HG03045 (cell line): ENCODE results near the gene CASR.

ENCODE experiments used
- ATAC-seq: cut with Tn5 transposase; IDR thresholded peaks from one replicate; pipeline ENCODE4 v1.9.1; 2021; ENCODE audit warnings: mild to moderate bottlenecking, moderate library complexity; ENCODE audit not compliant: unreplicated experiment

The CASR gene

DNA sequence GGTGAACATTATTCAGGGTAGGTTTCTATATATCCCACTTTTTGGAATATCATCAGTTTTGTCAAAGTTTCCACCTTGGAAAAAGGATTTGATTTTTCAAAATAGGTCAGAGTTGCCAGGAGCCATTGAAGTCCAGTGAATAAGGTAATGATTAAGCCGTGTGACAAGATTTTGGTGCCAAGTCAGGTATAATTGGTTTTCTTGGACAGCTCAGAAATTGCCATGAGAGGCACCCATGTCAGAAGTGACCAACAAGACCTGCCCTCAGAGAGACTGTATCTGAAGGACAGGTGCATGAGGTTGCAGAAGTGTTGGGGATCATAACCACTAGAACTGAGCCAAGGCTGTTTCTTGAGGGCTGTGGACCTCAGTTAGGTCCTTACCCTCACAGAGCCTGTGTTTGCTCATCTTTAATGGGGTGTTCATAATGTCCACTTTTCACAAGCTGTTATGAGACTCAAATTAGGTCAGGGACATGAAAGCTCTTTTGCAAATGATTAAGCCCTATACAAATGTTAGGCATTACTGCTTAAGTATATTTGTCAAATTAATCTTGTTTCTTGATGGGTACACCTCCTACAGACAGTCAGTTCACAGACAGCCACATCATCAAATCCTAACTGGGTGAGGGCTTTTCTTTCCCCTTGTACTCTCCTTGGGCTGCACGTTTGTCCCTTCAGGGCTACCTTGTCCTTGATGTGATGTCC, 32.3 kb downstream of the CASR start:
- ATAC-seq, result no peak

DNA sequence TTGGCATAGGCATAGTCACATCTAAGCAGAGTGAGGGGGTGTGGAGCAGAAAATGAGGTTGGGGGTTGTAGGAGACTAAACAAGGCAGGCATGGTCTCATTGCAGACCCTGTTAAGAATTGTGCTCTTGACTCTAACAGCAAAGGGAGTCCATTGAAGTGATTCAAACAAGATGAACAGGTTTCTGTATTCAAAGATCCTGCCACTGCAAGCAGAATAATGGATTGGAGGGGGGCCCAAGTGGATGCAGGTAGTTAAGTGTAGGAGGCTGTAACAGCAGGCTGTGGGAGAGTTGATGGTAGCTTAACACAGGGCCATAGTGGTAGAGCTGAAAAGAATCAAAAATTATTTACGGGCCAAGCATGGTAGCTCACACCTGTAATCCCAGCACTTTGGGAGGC, 34.4 kb downstream of the CASR start:
- ATAC-seq, result no peak

DNA sequence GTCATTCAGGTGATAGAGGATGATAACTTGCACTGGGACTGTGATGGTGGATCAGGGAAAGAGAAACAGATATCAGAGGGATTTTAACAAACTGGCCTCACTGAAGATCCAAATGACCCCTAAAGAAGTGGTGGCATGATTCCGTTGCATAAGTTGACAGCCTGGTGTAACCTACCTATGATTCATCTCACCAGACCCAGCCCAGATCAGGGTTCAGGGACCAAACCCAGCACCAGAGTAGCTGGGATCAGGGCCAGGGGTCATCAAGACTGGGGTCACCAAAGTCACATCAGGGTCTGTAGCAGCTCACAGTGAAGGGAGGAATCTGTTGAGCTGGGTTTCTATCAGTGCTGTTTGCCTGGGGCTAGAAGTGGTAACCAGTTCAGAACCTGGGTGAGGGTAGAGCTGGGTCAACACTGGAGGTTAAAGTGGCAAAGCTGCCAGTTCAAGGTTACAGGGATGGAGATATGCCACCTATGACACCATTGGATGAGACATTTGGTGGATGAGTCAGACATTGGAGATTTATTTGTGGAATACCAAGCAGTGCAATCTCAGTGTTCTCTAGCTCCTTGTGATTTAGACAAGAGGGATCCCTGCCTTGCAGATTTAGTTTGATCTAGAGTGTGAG, 35.9 kb downstream of the CASR start:
- no peak for ATAC-seq

DNA sequence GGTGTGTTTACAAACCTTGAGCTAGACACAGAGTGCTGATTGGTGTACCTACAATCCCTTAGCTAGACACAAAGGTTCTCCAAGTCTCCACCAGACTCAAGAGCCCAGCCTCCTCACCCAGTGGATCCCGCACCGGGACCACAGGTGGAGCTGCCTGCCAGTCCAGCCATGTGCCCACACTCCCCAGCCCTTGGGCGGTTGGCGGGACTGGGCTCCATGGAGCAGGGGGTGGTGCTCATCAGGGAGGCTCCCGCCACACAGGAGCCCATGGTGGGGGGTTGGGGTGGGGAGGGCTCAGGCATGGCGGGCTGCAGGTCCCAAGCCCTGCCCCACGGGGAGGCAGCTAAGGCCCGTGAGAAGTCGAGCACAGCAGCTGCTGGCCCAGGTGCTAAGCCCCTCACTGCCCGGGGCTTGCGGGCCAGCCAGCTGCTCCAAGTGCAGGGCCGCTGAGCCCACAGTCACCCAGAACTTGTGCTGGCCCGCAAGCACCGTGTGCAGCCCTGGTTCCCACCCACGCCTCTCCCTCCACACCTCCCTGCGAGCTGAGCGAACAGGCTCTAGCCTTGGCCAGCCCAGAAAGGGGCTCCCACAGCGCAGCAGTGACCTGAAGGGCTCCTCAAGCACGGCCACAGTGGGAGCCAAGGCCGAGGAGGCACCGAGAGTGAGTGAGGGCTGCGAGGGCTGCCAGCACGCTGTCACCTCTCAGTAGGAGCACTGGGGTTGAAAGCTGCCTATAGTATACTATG, 43.7 kb downstream of the CASR start:
- no peak for ATAC-seq

DNA sequence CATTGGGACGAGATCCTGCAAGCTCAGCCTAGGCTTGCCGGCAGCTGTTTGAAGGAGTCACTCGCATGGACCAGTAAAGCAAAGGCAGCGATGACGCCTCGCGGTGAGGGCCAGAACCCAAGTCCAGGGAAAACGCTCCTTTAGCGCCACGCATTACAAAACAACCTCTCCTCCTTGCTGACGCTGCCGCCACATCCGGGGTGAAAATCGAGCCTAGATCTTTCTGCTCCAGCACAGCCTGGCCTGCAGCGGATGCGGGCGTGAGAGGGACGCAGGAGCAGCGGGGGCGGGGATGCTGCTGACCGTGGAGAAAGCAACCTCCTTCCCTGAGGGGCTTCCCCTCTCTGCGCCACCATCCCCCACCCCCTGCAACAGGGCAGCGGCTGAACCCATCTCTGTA, 46.7 kb downstream of the CASR start:
- ATAC-seq, result no peak

DNA sequence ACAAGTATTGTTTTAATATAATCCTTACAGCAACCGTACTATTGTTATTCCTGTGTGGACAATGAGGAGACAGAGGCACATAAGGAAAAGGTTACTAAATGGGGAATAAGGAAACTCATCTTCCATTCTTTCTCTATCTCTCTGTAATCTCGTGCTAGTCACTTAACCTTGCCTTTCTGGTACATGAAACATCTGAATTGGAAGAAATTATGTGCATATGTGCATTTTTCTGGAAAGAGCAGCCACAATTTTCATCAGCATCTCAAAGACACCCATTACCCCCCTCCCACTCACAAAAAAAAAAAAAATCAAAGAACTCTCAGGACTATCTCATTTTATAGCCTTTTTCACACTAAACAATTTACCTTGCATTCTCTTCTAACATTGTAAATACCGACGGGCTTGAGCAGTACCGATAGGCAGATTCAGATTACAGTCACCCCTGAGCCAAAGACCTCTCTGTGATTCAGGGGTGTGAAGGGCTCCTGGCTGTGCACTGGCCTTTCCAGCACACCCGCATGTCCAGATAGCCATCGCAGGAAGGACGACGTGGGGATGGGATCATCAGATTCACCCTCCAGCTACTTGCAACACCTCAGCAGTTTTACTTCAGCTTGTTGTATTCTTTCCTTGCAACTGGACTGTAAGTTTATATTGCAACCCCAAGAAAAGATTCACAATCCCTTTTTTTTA, 48.1 kb downstream of the CASR start:
- no peak for ATAC-seq

DNA sequence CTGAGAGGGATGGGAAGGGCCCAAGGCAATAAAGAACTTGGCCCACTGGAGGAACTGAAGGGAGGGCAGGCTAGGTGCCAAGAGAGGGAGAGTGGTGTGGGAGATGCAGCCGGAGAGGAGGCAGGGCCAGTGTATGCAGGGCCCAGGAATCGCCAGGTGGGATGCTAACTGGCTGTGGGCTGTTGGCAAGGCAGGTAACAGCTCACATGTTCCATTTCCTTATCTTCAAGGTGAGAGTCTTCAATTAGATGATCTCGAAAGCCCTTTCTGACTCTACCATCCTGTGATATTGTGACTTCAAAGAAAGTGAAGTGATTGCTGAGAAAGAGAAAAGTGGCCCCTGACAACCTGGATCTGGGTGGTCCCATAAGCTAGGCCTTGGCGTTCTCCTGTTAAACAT, 49.0 kb downstream of the CASR start:
- no peak for ATAC-seq

DNA sequence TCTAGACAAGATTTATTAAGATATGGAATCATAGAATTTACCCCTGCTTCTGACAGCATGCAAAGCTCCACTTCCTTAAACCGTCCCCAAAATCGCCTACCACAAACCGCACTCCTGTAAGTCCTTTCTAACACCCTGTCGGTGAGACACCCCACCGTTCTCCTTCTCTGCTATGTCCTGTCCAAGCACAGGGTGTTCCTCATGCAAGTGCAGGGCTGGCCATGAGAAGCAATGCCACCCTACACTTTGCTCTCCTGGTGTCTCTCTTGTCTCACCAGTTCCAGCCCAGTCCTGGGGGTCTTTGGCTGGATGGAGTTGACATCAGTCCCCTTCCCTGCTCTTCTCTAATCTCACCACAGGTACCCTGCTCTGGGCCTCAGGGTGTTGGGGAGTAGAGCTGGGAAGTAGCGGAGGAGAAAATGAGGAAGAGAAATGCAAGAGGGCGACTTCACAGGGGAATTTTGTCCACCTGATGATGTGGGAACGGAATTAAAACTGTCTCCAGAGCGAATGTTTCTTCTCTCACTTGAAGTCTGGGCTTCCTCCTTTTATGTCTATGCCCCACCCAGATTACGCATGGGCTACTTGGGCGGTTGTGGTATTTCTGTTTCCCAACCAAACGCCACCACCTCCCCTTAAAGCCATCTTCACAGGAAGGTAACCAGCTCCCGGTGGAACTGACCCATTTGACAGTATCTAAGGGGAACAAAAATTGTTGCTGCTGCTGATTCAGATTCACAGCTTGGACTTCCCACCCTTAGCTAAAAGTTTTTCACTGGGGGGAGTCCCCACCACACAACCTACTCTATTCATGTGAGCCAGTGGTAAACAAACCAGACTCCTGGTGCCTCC, 49.9 kb downstream of the CASR start:
- peak; percentile 60 for ATAC-seq

DNA sequence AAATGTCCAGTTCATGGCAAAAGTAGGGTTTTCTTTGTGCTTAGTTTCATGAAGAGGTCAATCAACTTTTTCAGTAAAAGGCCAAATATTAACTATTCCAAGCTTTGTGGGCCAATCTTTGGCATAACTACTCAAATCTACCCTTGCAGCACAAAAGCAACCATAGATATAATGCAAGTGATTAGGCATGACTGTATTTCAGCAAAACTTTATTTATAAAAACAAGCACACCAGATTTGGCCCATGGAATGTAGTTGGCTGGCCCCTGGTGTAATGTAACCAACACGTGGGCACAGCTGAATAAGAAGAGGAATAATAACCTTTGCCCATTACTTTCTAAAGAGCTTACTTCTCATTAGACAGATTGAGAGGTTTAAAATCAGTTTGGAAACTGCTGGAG, 50.6 kb downstream of the CASR start:
- ATAC-seq, result no peak

DNA sequence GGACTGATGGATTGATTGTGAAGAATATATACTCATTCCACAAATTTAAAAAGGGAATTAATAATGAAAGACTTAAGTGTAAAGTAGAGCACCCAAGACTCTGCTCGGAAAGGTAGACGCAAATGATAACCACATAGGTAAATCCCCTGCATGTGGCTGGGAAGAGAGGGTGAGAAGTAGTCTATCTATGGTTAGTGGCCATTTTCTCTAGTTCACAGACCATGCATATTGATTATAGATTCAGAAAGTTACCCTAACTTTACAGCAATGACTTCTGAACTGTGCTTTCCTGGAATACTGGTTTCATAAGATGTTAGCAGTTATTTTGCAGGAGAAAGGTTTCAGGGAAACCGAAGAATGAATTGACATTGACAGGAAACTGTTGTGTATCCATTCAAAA, 51.7 kb downstream of the CASR start:
- no peak for ATAC-seq

DNA sequence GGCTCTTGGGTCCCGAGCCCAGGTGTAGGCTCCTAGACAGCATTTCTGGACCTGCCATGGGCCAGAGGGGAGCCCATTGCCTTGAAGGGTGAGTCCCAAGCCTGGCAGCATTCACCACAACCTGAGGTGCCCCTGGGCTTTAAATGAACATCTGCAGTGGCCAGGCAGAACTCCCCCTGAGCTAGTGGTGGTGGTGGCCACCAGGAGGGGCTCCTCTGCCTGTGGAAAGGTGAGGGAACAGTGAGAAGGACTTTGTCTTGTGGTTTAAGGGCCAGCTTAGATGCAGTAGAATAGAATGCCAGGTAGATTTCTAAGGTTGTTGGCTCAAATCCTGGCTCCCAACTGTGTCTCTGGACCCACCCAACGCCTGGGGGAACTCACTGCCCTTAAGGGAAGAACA, 55.6 kb downstream of the CASR start:
- ATAC-seq, result no peak

DNA sequence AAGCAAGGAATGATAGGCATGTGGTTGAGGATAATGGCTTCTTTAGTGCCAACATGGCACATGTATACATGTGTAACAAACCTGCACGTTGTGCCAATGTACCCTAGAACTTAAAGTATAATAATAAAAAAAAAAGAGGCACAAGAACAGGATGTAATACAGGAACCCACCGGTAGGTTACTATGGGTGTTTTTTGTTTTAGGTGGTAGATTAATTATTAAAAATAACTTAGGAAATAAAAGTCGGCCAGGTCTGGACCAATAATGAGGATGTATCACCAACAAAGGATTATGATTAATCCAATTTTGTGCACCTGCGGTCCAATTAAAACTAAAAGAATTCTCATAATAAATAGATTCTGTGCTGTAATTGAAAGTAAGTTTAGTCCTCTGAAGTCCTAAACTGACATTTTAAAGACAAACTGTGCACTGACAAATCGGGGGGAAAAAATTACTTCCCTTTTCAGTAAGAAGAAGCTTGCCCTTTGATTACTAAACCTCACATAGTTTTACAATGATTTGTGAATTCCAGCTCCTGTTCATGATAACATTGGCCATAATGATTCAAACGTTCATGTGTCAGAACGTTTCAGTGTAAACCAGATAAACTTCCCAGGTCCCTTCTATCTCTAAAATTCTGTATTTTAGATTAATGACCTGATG, 62.2 kb downstream of the CASR start:
- ATAC-seq, result no peak

DNA sequence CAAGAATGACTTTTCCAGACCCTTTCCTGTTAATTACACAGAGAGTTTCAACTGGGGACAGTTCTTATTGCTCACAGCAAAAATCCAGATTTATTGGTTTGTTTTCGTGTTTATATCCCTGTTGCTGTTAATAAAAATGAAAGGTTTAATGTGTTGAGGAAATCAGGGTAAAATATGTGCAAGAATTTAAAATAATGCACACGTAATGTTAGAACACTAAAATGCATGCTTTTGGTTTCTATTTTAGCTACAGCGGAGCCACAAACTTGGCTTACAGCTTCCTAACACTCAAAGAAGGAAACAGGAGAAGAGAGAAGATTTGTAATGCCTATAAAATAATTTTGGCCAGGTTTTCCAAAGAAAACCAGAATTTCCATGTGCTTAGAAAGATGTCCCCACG, 62.7 kb downstream of the CASR start:
- ATAC-seq, result no peak

DNA sequence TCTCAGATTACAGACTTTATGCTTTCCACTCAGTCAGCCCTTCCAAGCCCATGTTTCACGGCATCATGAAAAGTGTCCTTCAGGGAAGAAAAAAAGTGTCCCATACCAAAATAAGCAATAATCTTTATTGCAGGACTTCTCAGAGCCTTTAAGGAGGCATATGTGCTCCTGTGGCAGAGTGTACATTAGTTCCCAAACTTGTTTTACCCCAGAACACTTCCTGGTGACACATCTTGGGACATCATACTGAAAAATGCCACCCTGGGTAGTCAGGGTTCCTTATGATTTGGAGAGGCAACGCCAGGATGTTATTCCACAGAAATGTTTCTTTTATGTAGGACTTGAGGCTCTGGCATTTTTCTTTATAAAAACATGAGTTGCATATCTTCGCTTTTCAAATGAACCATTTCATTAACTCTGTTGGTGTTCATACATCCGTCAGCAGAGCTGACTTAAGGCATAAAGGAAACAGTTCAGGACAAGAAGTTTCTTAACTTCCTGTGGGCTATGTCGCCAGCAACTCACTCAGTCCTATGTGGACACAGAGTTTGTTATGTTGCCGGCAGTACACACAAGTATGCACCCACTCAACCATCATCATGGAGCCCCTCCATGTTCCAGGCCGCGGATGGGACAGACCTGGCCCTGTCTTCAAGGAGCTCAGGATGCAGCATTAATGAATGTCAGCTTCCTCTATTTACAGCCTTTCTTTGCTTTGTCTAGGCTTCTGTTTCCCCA, 63.8 kb downstream of the CASR start:
- ATAC-seq, result no peak

GRCh38 chr3:122247825-122248185, 64.3 kb downstream of the CASR start:
- ATAC-seq, result no peak

- ATAC-seq, result no peak
Observed at GRCh38 chr3:122251428-122251827, 68.0 kb downstream of the CASR start.

DNA sequence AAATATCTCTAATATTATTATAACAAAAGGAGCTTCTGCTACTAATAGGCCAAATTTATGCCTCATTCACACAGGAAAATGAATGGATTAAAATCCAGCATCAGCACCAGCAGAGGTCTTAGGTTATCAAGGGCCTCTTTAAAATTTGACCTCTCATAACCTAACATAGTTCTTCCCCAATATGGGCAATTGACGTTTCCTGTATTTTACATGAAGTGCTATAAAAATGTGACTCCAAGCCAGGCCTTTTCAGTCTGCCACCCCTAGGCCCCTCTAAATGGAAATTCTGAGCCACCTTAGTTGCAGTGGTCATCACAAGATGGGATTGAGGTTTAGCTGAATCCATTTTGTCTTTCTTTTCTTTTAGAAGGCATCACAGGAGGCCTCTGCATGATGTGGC, 70.1 kb downstream of the CASR start:
- no peak for ATAC-seq

- peak; percentile 49 for ATAC-seq
Observed at GRCh38 chr3:122255757-122256439, 72.4 kb downstream of the CASR start.
